GM12873 (cell line): ENCODE results near the gene BORA.

Experiments
- TF ChIP-seq, protein P1 (sequence below): IDR thresholded peaks from 2 replicates; pipeline ENCODE4 v1.5.1; 2012; ENCODE audit warnings: low read depth, mild to moderate bottlenecking, moderate library complexity, low read length, control low read depth; ENCODE audit not compliant: insufficient read depth; ENCODE audit errors: missing control alignments

Gene BORA

DNA sequence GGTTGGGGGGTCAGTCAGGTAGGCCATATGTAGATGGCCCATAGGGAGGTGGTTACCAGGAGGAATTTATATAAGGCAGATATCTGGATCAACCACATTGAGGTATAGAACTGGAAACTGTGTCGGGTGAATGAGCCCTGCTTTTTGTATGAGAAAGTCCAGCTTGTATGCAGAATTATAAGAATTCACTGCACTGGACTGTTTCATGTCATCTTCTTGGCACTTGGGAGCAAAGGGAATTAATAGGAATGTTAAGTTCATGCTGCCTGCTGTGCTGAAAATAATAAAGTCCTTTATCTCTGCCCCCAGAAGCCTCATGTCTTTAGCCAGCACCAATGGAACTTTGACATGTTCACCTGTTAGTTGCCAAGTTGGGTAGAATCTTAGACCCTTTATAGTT lies 12.3 kb downstream of the BORA start:
- TF ChIP-seq, protein P1, sequence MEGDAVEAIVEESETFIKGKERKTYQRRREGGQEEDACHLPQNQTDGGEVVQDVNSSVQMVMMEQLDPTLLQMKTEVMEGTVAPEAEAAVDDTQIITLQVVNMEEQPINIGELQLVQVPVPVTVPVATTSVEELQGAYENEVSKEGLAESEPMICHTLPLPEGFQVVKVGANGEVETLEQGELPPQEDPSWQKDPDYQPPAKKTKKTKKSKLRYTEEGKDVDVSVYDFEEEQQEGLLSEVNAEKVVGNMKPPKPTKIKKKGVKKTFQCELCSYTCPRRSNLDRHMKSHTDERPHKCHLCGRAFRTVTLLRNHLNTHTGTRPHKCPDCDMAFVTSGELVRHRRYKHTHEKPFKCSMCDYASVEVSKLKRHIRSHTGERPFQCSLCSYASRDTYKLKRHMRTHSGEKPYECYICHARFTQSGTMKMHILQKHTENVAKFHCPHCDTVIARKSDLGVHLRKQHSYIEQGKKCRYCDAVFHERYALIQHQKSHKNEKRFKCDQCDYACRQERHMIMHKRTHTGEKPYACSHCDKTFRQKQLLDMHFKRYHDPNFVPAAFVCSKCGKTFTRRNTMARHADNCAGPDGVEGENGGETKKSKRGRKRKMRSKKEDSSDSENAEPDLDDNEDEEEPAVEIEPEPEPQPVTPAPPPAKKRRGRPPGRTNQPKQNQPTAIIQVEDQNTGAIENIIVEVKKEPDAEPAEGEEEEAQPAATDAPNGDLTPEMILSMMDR, result no peak

DNA sequence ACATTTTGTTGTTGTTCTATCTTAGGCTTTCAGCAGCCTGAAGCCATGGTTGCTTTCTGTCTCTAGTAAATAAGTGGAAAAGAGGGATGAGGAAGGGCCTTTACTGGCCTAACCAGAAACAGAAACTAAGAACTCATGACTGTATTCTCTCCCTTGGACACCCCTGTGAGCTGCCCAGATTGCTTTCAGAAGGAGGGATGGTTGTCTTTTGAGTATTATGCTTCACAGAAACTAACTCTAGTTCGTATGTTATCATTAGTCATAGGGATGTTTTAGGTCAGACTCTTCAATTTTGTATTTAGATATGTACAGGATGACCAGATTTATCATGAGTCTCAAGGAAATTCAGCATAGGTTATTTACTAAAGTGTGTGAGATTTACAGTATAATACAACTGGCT lies 17.5 kb downstream of the BORA start:
- TF ChIP-seq, protein P1, result no peak

DNA sequence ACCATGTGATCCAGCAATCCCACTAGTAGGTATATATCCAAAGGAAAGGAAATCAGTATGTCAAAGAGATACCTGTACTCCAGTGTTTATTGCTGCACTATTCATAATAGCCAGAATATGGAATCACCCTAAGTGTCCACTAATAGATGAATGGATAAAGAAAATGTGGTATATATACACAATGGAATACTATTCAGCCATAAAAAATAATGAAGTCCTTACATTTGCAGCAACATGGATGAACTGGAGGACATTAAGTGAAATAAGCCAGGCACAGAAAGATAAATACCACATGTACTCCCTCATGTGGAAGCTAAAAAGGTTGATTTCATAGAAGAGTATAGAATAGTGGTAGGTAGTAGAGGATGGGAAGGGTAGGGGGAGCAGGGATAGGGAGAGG lies 23.5 kb downstream of the BORA start:
- TF ChIP-seq, protein P1, result no peak

DNA sequence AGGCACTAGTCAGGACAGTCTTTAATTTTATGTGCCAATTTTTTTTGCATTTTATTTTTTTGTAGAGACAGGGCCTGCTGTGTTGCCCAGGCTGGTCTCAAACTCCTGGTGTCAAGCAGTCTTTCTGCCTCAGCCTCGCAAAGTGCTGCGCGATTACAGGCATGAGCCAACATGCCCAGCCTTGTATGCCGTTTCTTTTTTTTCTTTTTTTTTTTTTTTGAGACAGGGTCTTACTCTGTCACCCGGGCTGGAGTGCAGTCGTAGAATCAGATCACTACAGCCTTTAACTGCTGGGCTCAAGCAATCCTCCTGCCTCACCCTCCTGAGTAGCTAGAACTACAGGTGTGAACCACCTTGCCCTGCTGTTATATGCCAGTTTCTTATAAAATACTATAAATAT lies 26.4 kb downstream of the BORA start:
- TF ChIP-seq, protein P1, result no peak

DNA sequence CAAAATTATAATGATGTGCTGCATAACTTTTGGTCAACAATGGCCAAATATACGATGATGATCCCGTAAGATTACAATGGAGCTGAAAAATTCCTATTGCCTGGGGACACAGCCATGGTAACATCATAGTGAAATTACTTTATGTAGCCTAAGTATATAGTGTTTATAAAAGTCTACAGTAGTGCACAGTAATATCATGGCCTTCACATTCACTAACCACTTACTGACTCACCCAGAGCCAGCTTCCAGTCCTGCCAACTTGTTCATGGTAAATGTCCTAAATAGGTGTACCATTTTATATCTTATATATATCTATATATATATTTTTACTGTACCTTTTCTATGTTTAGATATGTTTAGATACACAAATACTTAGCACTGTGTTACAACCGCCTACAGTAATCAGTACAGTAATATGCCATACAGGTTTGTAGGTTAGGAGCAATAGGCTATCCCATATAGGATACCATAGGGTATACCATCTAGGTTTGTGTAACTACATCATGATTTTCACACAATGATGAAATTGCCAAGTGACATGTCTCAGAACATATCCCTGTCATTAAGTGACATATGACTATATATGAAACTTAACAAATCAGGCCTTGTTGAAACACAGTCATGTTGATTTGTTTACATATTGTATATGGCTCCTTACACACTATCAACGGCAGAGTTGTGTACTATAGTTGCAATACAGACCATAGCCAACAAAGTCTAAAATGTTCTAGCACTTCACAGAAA lies 30.2 kb downstream of the BORA start:
- TF ChIP-seq, protein P1, result no peak

DNA sequence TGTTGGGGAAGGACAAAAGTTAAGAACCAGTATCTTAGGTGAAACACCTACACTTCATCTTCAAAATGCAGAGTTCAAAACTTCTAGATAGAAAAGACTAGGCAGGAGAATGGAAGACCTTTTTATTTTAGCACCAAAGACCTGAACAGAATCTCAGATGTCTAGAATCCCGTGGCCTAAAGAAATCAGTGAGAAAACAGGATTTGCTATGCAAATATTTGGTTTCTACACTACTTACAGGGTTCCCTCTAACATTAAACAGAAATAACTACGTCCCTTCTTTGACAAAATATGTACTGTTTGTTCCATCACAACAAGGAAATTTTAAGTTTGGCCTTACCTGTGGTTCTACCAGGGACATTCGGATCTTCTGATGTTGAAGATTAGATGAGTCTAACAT lies 32.5 kb downstream of the BORA start:
- TF ChIP-seq, protein P1, result no peak

DNA sequence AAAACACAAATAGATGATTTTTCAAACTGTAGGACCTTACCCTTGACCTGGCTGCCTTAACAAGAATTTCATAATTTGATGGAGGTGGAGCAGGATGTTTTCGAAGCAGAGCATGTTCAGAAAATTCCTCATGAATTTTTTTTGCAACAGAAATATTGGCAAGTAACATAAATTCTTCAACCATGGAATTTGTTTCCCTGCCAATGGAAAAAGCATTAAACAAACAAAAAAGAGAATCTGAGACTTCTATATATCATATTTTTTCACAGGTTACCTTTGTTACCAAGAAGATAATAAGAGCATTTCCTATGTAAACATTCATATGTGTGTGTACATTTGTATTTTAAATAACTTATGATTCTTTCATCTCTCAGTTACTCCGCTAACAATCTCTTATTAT lies 35.7 kb downstream of the BORA start:
- TF ChIP-seq, protein P1, result no peak
